OCI-LY3 (cell line): ENCODE measurements around the gene PPP2R2C.

Experiments used
- H2AFZ ChIP-seq: fragments of 200-600, 300-600 bp; shearing (Covaris generic); 2 replicates; pipeline ENCODE4 v1.6.0; 2014; ENCODE audit warnings: antibody characterized with exemption, low read depth, low read length
- H3K27ac ChIP-seq: fragments of 200-600, 300-600 bp; sonication (generic); 2 replicates; pipeline ENCODE4 v1.5.1; 2014; ENCODE audit warnings: mild to moderate bottlenecking, low read length, moderate library complexity, mixed read lengths
- H3K27me3 ChIP-seq: fragments of 200-600, 300-600 bp; sonication (generic); 2 replicates; pipeline ENCODE4 v1.6.1; 2014; ENCODE audit warnings: low read depth, low read length, mixed read lengths
- H3K36me3 ChIP-seq: fragments of 200-600, 300-600 bp; sonication (generic); replicated peaks from 2 replicates; pipeline ENCODE3; 2014; ENCODE audit warnings: low read depth, low read length, mixed read lengths
- H3K4me1 ChIP-seq: fragments of 300-600, 200-600 bp; sonication (generic); 2 replicates; pipeline ENCODE4 v1.6.1; 2014; ENCODE audit warnings: low read length, mixed read lengths
- H3K4me2 ChIP-seq: fragments of 200-600, 300-600 bp; sonication (generic); 2 replicates; pipeline ENCODE4 v1.6.1; 2014; ENCODE audit warnings: low read length, mixed read lengths
- H3K4me3 ChIP-seq: fragments of 300-600, 200-600 bp; sonication (generic); 2 replicates; pipeline ENCODE4 v1.5.1; 2014; ENCODE audit warnings: antibody characterized with exemption, mild to moderate bottlenecking, low read length, moderate library complexity
- H3K79me2 ChIP-seq: fragments of 300-600, 200-600 bp; shearing (Covaris generic); 2 replicates; pipeline ENCODE4 v1.6.1; 2014; ENCODE audit warnings: mild to moderate bottlenecking, low read length, mixed read lengths
- H3K9ac ChIP-seq: fragments of 300-600, 200-600 bp; shearing (Covaris generic); 2 replicates; pipeline ENCODE4 v1.6.0; 2014; ENCODE audit warnings: mild to moderate bottlenecking, low read length, moderate library complexity
- H3K9me3 ChIP-seq: fragments of 200-600, 300-600 bp; shearing (Covaris generic); 2 replicates; pipeline ENCODE4 v1.6.1; 2014; ENCODE audit warnings: low read length, mixed read lengths; ENCODE audit not compliant: insufficient read depth
- H4K20me1 ChIP-seq: fragments of 200-600, 300-600 bp; sonication (generic); 2 replicates; pipeline ENCODE4 v1.6.1; 2016; ENCODE audit warnings: low read length, mixed read lengths; ENCODE audit not compliant: insufficient read depth
- CTCF ChIP-seq: fragments of 200-600, 300-600 bp; sonication (generic); IDR thresholded peaks from 2 replicates; pipeline ENCODE4 v1.5.1; 2014; ENCODE audit warnings: antibody characterized with exemption, low read length, low read depth
- EZH2phosphoT487 ChIP-seq: fragments of 200-600 bp; shearing (Covaris generic); IDR thresholded peaks from 2 replicates; pipeline ENCODE4 v1.6.1; 2018; ENCODE audit warnings: antibody characterized with exemption, mixed run types, low read depth

PPP2R2C gene

GRCh38 chr4:6472387-6473263, at the start of gene PPP2R2C:
Gene PPP2R2C, minus strand, starts transcription at chr4:6472614. Its CDS starts 385 bp downstream, at chr4:6472229.
- H3K36me3 ChIP-seq: no peaks in the 10 kb centered on the region
- H4K20me1 ChIP-seq: no peaks in the 10 kb centered on the region
- no peaks in the 10 kb centered on the region for H3K79me2 ChIP-seq
- H3K4me3 ChIP-seq: no peak within 1 kb of the TSS
- no peak within 1 kb of the TSS for H3K27ac ChIP-seq
- no peaks in the 10 kb centered on the region for H3K4me1 ChIP-seq
- H3K9ac ChIP-seq: no peak within 1 kb of the TSS
- no peaks in the 10 kb centered on the region for H3K27me3 ChIP-seq
- H3K4me2 ChIP-seq: no peak within 1 kb of the TSS
- H2AFZ ChIP-seq: no peak within 1 kb of the TSS
- H3K9me3 ChIP-seq: no peaks in the 10 kb centered on the region
- TF ChIP-seq CTCF (no peak), EZH2phosphoT487 (no peak)

- no peak for TF ChIP-seq CTCF
- no peak for TF ChIP-seq EZH2phosphoT487
- Histone ChIP-seq H3K27ac (no peak overlapping the region), H3K79me2 (no peaks in the 10 kb centered on the region), H3K4me1 (no peaks in the 10 kb centered on the region), H2AFZ (no peak overlapping the region), H3K36me3 (no peaks in the 10 kb centered on the region), H4K20me1 (no peaks in the 10 kb centered on the region), H3K27me3 (no peaks in the 10 kb centered on the region; the same call in 1 of the 2 replicates), H3K4me3 (no peak overlapping the region), H3K9ac (no peak overlapping the region), H3K9me3 (no peaks in the 10 kb centered on the region), H3K4me2 (no peak overlapping the region)
Measured at GRCh38 chr4:6520978-6521377, 48.6 kb upstream of the PPP2R2C start.

- Histone ChIP-seq H2AFZ (no peak overlapping the region), H3K4me1 (no peaks in the 10 kb centered on the region), H3K79me2 (no peaks in the 10 kb centered on the region), H3K9ac (no peak overlapping the region), H3K4me3 (no peak overlapping the region), H3K36me3 (no peaks in the 10 kb centered on the region), H4K20me1 (no peaks in the 10 kb centered on the region), H3K4me2 (no peak overlapping the region), H3K27me3 (no peaks in the 10 kb centered on the region; the same call in 1 of the 2 replicates), H3K27ac (no peak overlapping the region), H3K9me3 (no peaks in the 10 kb centered on the region)
- no peak for TF ChIP-seq CTCF
- no peak for TF ChIP-seq EZH2phosphoT487
Measured at GRCh38 chr4:6520051-6520636, 47.7 kb upstream of the PPP2R2C start.

DNA sequence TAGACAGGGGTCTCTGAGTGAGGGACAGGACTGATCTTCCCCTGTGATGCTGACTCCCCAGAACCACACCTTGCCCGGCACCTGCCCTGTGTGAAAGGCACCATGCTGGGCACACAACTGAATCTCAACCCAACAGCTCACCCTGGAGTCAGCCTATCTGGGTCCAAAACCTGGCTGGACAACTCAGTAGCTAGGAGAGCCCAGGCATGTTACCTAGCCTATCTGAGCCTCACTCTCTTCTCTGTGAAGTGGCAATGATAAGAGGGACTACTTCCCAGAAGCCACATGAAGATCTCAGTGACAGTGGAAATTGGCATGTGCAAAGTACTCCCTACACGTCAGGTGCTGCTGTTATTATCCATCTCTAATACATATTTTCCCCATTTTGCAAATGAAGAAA, 44.8 kb upstream of the PPP2R2C start:
- no peak overlapping the region for H3K9ac ChIP-seq
- H3K9me3 ChIP-seq: no peaks in the 10 kb centered on the region
- H3K36me3 ChIP-seq: no peaks in the 10 kb centered on the region
- no peaks in the 10 kb centered on the region for H3K4me1 ChIP-seq
- TF ChIP-seq CTCF: no peak
- TF ChIP-seq EZH2phosphoT487: no peak
- H3K4me2 ChIP-seq: no peak overlapping the region
- H3K27me3 ChIP-seq: no peaks in the 10 kb centered on the region; the same call in 1 of the 2 replicates
- H4K20me1 ChIP-seq: no peaks in the 10 kb centered on the region
- H3K4me3 ChIP-seq: no peak overlapping the region
- H3K27ac ChIP-seq: no peak overlapping the region
- H2AFZ ChIP-seq: no peak overlapping the region
- no peaks in the 10 kb centered on the region for H3K79me2 ChIP-seq
